GM19238 (cell line): Measurements from ENCODE around the gene OAF.
"Not testable (repeated sequence)": the region's sequence is repeated elsewhere in the genome, so short reads cannot be mapped to it uniquely, and the experiment has no call there.

Source experiments
- DNase-seq: peaks from one replicate; pipeline ENCODE4 v3.0.0; 2011; ENCODE audit warnings: low spot score; ENCODE audit not compliant: insufficient read length

OAF gene

DNA sequence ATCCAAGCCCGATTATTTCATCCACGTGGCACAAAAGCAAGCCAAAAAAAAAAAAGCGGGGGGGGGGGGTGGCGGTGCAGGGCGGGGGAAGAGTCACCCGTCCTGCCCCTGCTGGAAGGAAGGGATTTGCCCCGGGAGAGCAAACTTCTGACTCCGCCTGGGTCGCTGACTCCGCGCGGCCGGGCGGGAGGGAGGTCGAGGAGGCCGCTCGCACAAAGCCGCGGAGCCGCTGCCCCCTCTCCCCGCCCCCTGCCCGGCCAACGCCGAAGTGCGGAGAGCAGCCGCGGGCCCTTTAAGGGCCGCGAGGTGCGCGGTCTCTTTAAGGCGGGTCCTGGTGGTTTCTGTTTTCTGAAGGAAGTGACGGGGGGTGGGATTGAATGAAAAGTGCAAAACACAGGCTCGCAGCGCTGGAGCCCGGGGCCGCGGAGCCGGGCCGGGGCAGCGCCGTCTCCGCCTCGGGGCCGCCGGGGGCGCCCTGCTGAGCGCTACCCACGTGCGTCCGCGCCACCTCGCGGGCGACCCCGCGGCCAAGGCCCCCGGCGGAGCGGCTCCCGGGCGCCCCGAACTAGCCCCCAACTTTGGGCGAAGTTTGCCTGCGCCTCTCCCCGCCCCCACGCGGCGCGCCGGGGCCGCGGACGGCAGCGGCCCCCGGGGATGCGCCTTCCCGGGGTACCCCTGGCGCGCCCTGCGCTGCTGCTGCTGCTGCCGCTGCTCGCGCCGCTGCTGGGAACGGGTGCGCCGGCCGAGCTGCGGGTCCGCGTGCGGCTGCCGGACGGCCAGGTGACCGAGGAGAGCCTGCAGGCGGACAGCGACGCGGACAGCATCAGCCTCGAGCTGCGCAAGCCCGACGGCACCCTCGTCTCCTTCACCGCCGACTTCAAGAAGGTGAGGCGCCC lies at the start of gene OAF:
Gene OAF (plus strand): TSS at position 407 of the 896 bp plus-strand sequence. CDS start 248 bp downstream, at position 655.
- peak; percentile 87 for DNase-seq

GRCh38 chr11:120167659-120168058 lies 43.2 kb upstream of the OAF start:
- no peak for DNase-seq

GRCh38 chr11:120168108-120168959 lies 42.5 kb upstream of the OAF start:
- DNase-seq = no peak

DNA sequence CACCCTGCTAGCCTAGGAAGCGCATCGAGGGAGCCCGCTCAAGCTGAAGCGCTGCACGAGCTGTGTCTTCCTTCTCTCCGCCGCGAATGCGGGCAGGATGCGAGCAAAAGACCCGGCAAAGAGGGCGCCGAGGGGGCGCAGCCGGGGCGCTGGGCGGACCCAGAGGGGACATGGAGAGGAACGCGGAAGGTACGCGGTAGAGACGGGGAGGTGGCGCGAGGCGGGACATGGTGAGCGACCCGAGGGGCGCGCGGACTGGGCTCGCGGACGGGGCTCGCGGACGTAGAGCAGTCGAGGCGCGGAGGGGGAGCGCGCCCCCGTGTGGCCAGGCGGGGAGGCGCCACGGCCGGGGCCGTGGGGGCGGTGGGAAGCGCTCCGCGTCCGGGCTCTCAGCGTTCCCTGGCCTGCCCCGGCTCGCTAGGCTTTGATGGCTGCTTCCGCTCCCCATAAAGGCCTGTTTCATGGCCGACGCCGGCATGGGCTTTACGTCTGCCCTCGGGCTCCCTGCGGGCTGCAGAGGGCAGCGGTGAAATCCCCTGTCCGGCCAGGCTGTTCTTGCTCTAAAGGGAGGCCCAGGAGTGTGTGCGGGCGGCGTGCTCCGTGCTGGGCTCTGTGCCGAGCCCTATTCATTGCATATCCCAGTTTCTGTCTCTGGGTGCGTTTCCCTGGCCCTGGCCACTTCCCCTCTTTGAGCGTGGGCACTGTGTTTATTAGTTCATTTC lies 41.7 kb upstream of the OAF start:
- peak; percentile 45 for DNase-seq

DNA sequence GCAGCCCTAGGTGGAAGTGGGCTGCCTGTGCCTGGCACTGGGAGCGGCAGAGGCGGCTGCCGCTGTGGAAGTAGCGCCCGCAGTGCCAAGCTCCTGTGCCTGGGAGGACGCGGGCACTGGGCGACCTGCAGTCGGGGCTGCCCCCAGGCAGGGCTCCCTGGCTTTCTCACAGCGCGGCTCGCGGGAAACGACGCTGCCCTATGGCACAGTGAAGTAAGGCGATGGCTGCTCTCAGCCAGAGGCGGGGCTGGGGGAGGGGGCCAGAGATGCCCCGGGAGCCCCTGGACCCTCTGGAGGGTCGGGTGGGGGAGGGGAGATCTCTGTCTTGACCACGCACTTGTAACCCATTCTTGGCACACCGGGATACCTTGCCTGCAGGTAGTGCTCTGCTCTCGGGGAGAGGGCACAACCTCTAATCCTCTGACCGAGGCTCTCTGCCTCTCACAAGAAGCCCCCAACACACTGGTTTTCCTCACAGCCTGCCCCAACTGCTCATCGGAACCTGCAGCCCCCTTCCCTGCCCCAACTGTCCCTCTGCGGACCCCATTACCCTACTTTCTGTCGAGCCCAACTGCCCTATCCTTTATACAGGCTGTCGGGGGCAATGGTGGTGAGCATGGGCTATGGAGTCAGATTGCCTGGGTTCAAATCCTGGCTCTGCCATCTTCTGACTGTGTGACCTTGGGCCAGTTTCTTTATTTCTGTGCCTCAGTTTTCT lies 40.7 kb upstream of the OAF start:
- DNase-seq = no peak

DNA sequence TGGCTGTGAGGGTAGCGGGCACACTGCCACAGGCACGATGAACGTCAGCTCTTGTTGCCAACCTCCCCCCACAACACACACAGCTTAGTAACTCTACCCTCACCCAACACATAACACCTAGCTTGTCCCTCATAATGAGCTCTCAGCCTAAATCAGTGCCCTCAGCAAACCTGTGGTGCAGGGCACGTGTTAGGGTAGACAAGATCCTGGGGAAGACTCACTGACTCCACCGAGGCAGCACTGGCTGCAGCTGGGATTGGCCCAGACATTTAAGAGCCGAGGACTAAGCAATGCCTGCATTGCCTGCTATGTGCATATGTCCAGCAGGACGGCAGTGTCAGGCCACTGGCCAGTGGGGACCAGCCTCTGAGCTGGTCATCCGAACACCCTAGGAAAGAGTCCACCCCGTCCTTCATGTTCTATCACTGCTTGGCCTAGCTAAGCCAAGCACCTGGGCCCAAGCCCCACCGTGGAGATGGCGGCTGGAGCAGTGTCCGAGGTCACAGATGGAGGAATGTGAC lies 40.0 kb upstream of the OAF start:
- no peak for DNase-seq

DNA sequence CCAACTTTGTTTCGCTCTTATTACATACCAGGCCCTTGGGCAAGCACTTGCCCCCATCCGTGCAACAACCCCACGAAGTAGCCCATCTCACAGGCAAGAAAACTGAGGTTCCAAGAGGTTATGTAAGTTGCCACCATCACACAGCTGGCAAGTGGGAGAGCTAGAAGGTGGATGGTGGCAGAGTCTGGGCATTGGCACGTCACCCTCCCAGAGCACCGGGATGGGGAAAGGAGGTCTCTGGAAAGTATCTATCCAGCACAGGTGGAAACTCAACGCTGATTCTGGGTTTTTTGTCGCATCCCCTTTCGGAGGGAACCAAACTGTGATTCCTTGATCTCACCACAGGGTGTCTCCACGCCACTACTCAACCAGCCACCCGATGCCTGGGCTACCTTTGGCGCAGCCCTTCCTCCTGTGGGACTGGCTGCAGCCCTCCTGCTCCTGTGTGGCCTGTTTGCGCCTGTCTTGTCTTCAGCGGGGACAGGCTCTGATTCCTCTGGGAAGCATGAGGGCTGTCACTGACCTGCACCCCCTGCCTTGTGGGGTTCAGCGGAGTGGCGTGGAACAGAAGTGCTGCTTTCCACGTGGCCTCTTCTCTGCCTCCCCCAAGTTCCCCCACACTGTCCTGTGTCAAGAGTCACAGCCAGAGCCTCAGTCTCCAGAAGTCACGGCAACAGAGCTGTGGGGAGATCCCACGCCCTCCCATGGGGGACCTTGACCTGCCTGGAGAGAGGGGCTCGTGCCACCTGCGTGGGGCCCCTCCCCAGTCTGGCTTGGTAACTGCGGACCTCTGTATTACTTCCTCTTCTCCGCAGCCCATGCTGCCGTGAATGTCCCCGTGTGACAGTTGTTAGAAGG lies 38.5 kb upstream of the OAF start:
- peak; percentile 62 for DNase-seq

DNA sequence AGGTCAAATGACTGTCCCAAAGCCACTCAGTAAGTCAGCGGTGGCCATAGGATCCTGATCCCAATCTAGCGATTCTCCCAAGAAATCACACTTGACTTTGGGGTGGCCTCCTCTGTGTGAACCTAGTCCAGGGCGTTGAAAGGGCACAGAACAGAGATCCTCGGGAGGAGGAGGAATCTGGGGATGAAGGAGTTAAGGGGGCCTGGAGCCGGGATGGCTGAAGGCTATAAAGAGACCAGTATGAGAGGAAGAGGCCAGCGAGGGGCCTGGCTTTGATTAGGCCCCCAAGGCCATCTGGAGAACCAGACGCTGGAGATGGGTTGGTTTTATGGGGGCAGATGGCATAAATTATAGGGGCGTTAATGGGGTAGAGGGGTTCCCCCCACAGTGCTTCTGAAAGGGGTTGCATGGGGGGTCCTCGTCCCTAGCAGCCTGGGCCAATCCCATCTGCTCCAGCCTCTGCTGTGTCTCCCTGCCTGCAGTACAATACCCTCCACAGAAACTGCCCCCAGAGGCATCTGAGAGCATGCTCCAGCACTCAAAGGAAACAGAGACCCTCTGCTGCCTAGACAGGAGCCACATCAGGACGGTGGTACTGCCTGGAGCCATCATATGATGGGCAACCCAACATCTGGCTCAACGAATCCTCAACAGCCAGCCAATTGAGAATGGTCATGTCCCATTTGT lies 37.7 kb upstream of the OAF start:
- no peak for DNase-seq

DNA sequence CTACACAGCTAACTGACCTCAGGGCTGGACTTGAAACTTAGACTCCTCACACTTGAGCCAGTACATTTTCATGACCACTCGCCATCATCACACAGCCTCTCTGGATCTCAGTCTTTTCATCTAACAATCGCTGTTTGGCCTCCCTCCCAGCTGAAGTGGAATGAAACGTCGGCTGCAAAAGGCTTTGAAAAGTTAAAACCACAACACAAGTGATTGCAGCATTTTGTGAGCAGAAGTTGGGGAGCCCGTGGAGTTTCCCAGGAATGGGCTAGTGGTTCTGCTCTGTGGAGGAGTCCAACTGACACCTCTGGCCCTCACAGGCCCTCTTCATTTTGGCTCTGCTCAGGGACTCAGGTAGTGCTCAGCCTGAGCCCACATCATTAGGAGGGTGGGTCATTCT lies 37.0 kb upstream of the OAF start:
- no peak for DNase-seq

GRCh38 chr11:120174866-120175265 lies 36.0 kb upstream of the OAF start:
- DNase-seq = no peak

DNA sequence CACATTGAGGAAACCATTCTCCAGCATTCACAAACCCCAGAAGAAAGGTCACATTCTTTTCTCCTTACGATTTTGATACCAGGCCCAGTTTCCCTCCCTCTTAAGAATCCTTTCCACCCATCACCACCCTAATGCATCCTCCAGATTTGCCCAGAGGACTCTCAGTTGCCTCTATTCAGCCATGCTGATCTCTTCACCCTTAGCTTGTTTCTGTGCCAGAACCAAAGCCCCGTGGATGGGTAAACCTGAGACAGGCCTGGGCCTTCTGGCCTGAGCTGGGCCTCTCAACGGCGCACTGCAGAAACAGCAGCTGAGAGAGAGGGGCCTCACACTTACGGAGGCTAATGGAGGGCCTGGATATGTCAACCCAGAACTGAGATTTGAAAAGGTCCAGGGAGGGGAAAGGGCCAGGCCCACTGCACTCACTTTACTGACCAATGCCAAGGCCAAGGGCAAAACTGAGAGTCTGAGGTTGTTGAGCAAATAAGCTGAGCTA lies 32.2 kb upstream of the OAF start:
- no peak for DNase-seq

- no peak for DNase-seq
Observed at GRCh38 chr11:120179057-120179672, 31.7 kb upstream of the OAF start.

DNA sequence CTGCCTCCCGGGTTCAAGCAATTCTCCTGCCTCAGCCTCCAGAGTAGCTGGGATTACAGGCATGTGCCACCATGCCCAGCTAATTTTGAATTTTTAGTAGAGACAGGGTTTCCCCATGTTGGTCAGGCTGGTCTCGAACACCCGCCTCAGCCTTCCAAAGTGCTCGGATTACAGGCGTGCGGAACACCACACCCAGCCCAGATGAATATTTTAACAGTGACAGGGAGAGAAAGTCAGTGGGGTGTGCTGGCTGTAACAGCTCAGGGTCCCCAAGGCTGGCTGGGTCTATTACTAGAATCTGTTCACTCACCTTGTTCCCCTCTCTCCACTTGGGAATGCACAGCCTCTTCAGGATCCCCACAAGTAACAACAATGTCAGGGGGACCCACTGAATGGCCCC lies 30.8 kb upstream of the OAF start:
- not testable (repeated sequence) for DNase-seq

DNA sequence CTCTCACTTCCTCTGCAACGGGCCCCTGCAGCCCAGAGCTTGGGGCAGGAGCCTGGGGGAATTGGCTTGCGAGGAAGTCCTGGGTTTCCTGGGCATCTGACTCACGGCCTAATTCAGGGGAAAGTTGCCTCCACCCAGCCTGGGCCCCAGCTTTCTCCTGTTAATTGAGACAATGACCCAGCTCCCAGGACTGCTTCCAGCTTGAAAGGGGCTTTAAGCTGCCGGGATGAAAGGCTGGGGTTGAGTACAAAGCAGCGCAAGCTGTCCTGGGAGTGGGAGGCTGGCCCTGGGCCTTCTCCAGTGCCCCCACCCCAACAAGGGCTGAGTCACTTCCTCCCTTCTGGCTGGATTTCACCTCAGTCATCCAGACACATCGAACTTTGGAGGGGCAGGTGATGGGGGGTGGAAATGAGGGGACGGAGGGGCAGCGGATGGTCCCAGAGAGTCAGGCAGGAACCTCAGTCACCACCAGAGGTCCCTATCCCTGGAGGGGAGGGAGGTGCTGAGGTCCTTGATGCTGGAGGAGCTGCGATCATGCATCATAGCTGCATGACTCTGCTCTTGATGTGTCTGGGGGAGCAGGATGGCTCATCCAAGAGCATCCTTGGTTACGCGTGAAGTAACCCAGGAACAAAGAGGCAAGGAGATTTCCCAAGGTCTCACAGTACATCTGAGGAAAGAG lies 30.1 kb upstream of the OAF start:
- no peak for DNase-seq

DNA sequence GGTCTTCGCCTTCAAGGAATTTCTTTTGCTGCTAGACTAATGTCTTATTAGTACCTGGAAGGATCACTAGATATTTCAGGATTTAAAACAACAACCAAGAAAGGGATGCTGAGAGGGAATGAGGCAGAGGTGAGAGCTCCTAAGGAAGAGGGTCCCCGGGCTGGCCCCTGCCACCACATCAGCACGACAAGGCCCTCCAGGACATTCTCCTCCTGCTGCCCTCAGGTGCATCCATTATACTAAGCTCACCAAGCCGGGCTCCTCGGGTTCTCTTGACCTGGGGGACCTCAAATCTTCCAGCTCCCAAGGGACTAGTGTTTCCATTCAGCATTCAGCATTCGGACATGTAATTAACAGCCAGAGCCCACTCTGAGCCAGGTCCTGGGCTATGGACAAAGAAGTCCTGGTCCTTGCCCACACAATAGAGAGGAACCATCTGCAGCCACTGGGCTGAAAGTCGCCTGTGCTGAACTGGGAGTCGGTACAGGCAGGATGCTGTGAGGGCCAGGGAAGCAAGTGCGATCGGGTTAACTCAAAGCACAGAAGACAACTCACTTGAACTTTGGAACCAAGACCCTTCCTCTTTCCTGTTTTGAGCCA lies 29.4 kb upstream of the OAF start:
- DNase-seq = no peak

DNA sequence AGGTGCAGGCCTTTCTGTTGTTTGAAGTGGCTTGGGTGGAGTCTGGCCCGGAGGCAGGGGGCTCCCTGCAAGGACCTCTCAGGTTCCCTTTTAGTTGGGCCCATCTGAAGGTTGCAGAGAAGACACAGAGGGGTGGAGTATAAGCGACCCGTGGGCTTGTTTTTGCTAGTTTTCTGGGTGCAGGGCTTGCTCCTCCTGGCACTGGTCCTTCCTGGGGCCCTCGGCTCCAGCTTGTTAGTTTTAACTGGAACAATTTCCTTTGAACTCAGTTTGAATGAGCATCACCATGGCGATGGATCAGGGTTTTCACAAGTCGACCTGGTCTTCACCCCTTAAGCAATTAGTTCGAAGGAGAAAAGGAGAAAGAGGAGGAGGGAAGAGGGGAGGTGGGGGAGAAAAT lies 28.5 kb upstream of the OAF start:
- no peak for DNase-seq

DNA sequence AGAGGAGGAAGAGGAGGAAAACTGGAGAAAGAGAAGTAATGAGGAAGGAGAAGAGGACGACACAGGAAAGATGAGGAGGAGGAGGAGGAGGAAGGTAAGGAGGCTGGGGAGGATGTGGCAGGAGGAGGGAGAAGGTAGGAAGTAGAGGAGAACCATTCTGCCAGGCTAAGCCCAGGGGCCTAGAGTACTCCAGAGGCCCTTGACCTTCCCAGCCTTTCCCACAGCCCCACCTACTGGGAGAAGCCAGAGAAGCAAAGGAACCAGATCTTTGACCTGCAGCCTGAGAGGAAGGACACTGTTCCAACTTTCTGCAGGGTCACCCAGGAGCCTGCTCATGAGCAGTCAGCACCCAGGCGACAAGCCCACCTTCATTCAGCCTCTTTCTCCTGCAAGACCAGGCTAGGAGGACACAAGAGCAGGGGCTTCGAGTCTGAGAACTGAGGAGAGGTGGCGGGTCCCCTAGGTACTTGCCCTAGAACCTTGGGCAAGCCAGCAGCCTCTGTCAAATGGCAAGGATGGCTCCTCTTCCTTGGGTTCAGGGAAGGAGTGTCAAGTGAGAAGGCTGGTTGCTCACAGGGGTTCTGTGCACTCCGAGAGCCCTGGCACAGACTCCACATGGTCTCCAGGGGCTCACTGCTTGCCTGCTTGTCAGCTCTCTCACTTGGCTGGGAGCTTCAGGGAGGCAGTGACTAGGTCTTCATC lies 27.9 kb upstream of the OAF start:
- DNase-seq = no peak
